Fibroblast of skin of right biceps (primary cell): ENCODE measurements around the gene LCE7A.

ENCODE experiments used
- DNase-seq: peaks from one replicate; pipeline ENCODE4 v3.0.0-alpha.2; 2013

LCE7A gene, protein sequence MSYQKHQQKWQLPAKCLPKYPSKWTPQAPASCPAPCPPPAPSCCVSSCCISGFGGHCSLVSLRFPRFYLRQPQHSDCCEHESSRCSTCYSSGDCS

DNA sequence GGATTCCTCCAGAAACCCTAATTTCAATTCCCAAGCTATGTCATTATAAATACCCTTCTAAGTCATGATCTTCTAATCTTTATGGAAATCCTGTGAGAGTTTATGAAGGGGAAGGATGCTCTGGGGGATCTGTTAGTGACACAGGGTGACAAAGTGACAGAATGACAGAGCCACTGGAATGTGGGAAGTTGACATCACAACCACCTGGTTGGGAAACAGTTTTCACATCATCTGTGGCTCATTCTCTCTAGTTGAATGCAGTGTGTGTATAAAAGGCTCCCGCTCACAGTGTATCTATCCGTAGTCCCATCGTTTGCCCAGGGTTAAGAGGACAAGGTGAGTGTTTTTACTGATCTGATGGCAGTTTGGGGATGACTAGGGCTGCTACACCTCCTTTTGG is at the start of gene LCE7A:
Gene LCE7A (plus strand): TSS at position 301 of the 400 bp plus-strand sequence. CDS start 702 bp downstream, outside the sequence.
- no peak for DNase-seq

DNA sequence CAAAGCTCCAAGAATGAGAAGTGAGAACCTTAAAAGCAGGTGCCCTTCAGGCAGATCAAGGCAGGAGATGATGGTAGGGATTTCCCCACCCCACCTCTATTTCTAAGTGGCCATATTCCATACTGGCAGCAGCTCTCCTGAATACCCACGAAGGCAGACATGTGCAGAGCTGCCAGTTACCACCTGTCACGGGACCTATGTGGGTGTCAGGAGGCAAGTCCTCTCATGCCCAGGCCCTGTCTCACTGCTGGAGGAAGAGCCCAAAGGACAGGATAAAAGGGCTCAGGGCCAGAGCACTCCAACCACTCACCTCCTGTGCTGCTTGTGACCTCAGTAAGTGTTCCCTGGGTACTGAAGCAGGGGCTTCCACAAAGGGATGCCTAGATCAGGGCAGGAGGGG is 48.7 kb upstream of the LCE7A start:
- no peak for DNase-seq

DNA sequence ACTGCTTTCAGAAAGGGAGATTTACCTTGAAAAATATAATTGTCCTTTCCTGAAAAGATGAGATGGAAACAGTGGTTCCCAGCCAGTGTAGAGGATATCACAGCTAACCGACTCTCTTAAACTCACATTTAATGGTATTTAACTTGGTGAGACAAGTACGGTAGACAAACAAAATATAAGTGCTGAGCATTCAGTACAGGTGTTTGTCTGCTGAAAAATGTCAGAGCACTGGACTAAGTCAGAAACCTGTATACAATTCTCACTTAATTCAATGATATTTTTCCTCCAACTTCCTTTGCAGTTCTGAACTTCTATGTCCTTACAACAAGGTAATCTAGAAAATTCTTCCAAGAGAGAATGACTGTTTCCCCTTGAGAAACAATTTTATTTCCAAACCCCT is 48.1 kb upstream of the LCE7A start, which contains the start of gene LCE1B:
Gene LCE1B (plus strand): TSS at position 301 of the 400 bp plus-strand sequence. CDS start 476 bp downstream, outside the sequence.
- no peak for DNase-seq

DNA sequence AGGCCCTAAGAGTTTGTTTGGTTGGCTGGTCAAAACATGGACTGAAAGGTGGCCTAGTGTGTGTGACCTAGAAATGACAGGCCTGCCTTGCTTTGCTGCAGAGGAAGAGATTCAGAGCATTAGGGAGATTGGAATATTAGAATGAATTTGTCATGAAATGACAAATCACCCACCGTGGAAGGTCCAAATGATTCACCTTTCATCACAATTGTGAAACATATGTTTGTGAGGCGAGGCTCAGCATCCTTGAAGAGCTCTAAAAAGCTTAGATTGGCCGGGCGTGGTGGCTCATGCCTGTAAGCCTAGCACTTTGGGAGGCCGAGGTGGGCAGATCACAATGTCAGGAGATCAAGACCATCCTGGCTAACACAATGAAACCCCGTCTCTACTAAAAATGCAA is 42.5 kb upstream of the LCE7A start:
- DNase-seq: no peak

DNA sequence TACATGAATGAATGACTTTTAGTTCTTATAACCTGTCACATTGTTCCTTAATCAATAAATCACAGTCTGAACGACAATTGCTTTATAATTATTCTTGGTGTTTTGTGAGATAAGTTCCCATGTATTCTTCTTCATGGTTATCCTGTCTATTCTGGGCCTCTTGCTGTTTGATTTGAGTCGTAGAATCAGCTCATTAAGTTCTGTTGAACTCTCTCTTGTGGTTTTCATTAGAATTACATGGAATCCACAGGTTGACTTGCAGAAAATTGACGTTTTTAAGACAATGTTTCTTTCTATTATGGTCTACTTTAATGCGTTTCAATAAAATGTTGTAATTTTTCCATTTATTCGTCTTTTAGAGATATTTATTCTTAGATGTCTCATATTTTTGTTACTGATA is 36.5 kb upstream of the LCE7A start:
- no peak for DNase-seq

DNA sequence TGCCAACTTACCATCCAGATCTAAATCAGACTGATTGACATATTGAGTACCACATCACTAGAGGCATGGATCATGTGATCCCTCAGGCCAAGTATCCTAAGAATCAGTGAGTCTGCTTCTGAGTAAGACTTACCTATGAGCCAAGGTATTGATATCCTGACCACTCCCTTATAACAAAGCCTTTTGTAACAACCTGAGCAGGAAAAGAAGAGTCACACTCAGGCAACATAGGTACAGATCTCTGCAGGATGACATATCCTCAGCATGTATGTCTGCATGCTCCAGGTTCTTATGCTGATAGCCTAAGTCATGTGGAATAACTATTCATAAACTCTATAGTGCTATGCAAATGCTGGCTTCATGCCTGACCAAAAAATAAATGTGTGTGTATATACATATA is 34.8 kb upstream of the LCE7A start:
- no peak for DNase-seq

DNA sequence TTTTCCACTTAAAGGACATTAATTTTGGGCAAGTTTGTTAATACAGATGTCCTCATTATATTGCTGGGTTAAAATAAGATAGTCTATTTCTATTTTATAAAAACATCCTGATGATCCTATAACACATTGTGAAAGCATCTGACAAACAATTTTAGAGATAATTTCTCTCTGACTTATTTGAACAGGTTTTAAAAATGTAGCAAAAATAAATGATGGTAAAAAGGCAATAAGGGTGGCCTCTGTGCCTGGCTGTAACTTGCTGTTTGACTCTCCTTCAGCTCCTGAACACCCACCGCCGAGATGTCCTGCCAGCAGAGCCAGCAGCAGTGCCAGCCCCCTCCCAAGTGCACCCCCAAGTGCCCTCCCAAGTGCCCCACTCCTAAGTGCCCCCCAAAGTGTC is 32.6 kb upstream of the LCE7A start, which contains the start of gene LCE1A:
Gene LCE1A (plus strand): TSS at position 301 of the 400 bp plus-strand sequence. CDS start 0 bp downstream, at position 301.
- no peak for DNase-seq

DNA sequence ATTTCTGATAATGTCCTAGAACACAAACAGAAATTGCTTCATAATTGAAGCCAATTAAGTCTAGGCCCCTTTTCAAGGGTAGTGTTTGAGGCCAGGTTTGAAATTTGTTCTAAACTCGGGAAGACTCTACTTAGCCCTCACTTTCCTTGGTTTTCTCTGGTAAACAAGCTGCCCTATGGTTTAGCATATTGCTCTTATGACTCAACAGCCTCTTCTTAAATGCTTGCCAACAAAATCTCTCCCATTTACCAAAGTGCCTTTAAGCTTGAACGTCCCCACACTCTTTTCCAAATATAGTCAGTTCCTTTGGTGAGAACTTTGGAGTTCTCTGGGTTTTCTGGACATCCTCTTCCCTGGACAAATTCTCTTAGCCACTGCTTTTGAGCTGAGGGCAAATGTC is 22.9 kb upstream of the LCE7A start:
- no peak for DNase-seq

DNA sequence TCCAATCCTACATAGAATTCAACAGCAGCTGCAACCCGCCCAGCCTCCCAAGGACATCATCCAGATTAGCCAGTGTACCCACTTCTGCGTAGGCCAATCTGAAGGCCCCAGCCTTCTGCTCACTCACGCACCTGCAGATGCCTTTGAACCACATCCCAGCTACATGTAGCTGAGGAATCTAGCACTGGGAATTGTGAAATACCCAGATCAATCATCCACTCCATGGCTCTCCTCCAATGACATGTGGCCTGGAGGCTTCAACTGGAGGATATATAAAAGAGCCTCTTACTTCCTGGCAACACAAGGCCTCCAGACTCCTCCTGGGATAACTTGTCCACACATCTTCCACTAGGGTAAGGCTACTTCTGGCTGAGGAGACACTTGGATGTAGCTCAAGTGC is 17.2 kb upstream of the LCE7A start, which contains the start of gene LCE6A:
Gene LCE6A (plus strand): TSS at position 301 of the 400 bp plus-strand sequence. CDS start 665 bp downstream, outside the sequence.
- DNase-seq: no peak

DNA sequence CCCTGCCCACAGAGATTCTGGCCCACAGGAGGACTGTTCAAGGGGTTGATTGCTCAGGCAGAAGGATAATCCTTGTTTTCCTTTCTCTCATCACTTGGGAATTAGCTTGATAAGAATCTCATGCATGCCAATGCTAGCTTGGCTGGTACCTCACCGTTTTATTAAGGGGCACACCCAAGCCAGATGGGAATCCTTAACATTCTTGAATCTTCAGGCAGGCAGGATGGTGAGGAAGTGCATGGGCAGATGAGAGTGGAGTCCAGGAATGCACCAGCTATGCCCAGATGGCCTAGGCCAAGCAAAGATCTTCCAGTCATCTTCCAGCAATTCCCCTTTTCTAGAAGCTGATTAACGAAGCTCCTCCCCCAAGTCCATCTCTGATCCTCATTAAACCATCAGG is 4.1 kb upstream of the LCE7A start:
- no peak for DNase-seq

DNA sequence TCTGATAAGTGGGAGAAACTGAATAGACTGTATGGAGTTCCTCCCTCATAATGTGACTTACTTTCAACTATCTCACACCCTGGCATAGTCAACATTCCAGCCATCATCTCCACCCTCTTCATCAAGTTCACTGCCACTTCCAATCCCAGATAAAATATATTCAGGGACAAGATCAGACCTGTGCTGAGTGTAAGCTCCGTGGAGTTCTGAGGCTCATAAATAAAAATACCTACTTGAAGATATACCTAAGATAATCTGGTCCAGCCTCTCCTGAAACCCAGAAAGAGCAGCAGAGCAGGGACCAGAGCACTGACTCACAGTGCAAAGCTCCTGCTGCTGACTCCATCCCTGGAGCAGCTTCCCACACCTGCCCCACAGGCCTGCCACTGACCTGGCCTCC is 1.7 kb upstream of the LCE7A start:
- DNase-seq: no peak

DNA sequence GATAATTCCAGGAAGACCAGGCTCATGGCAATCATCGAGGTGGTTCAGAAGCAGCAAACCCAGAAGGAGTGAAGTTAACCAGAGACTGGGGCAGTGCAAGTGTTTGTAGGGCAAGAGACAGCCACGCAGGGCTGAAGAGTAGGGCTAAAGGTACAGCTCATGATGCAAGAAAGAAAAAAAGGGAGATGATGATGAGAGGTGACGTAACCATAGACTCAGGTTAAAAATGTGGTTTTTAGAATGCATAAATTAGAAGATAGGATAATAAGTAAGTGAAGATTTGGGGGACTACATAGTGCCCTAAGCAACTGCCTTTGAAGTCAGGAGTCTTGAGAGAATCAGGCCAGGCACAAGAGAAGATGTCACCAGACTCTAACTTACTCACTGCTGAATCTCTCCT is 333 bp downstream of the LCE7A start:
- no peak for DNase-seq

DNA sequence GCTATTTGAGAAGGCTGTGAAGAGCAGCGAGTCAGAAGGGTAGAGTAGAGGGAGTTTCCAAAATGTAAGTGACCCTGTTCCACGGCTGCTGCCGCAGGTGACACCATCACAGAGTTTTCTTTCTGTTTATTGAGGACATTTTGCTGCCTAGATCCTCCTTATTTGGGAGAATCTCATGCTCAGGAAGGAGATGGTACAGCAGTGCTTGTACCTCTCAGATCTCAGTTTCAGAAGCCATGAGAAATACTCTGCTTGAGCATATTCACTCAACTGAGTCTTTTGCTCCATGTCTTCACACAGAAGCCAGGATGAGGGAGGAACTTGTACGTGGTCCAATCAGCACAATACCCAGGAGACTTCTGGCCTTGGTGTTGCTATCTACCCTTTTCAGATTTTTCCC is 1.6 kb downstream of the LCE7A start:
- no peak for DNase-seq

DNA sequence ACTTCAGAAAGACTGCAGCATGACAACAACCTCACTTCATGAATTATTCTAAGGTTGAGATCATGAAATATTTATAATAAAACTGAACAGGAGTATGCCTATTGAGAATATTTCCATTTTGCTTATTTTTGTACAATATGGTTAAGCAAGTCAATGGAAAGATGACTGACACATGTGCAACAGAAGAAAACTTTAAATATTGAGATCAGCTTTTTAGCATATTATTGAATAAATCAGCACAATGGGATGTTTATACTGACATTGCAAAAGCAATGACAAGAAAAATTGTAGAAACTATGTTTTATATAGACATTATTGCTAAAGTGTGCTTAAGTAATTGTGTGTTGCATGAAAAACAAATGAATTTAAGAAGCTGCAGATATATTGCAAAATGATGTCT is 4.6 kb downstream of the LCE7A start:
- DNase-seq: no peak

DNA sequence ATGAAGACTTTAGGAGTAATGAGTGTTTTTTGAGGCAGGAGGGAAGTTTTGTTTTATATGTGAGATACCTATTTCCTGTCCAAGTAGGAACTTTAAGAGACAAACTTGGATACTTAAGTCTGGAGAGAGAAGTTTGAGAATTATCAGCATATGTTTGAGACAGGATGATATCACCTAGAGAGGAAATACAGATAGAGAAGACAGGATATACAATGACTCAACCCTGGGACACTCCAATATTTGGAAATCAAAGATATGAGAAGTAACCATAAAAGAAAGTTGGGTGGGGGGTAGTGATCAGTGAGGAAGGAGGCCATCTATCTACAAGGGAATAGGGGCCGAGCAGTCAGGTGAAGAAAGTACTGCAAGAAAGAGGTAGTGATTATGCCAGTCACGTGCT is 6.5 kb downstream of the LCE7A start:
- DNase-seq: no peak

DNA sequence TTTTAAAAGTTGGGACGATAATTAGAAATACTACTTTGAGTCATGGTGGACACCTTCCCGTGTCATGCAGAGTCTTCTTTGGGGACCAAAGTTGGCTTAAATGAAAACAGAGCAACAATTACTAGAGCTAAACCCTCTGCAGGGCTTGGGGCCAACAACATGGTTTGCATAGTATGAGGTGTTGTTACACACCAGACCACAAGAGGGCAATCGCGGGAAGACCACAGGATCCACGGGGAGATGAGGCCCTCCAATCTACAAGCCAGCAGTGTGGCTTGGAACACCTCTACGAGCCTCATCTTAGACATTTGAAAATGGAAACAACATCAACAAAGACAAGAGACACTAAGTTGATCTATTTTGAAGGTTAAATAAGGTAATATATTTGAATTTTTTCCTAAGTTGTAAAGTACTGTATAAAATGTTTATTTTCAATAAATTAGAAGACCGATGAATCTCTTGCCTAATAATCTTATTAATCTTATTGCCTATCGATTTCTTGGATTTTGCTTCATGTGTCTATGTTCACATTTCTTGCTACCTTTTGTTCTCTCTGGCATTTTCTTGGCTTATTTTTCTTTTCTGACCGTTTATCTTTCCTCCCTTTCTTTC is 10.1 kb downstream of the LCE7A start:
- peak; percentile 60 for DNase-seq

DNA sequence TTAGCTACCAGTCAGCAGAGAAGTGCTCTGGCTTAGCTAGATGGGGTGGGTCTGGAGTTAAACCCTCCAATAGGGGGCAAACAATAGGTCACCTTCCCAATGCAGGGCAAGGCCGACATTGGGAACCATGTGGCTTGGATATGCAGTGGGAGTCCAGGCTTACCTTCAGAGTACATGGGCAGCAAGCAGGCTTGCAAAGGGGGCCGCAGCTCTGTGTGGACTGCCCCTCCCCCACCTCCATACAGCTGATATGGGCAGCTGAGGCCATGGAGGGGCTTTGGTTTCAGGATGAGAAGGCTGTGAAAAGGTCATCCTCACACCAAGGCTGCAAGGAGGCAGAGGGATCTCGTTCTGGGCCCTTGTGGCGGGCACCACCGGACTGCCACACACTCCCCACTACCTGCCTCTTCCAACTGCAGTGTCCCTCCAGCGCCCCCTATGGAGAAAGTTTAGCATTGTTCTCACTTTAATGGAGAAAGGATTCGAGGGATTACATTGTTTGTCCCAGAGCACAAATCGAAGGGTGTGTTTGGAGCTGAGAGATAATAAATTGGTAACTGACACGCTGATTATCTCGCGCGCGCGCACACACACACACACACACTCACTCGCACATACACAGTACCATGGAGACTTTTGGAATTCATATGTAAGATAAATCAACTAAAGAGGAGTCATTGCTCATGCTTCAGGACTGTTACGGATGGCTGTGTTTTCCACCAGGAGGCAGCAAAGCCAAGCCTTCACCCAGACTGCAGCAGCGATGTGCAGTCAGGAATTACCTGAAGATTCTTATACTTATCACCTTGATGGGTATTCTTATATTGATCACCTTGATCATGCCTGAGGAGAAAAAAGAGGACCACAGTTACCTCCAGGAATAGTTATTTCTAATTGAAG is 11.3 kb downstream of the LCE7A start:
- peak; percentile 22 for DNase-seq

DNA sequence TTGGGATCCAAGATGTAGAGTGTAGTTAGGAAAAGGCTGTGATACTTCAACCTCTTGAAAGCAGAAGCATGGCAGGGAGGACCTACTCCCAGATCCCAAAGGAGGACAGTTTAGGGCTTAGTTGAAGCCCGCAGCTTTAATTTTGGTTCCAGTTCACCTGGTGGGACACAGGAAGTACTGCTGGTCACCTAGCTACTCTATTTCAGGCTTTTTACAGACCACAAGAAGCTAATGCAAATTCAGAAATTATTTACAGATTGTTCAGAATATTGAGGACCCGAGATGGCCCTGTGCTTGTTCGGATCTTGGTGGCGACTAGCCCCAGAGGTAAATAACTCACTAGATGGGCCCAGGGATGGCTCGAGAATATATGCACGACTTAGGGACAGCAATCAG is 11.9 kb downstream of the LCE7A start:
- DNase-seq: no peak

DNA sequence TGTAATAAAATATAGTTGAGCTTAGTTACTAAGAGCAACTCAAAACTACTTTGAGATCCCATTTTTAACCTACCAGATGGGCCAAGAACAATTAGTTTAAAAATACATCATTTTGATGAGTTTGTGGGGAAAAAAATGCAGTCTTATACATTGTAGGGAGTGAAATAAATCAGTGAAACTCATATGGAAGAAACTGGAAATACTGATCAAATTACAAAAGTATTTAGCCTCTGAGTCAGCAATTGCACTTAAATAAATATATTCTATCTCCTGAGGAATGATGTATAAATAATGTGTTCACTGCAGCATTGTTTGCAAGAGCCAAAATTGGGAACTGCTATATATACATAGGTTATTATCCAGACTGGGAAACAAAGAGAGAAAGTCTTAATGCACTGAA is 13.7 kb downstream of the LCE7A start:
- peak; percentile 66 for DNase-seq

DNA sequence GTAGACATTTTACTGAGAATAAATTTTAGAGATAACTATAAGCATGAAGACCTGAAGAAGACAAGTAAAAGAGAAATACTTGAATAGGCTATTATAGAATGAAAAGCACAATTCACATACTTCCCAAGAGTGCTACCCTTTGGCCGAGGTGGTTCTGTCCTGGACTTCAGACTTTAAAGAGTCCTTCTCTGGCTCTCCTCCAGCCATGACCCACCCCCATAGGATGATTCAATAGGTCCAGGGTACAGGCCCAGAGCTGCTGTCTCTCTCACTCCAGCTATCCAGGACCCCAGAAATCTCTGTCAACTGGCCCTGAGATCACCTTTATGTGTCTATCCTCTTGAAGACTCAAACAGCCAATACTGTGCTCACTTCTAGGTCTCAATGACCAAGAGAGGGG is 17.0 kb downstream of the LCE7A start:
- DNase-seq: no peak

DNA sequence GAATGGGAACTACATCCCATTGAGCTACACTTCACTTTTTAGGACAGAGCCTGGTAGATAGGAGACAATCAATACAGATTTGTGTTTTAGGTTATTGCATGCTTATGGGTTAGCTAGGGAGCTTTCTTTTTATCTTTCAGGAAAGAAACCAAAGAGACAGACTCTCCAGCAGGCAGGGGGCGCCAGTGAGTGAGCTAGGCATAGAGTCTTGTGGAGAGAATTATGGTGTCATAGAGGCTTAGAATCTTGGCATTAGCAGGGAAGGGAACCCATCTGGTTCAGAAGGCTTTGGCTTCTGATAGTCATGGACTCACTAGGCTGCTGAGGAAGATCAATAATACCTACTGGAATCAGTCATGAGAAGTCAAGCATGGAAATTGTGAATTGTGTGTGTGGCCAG is 18.2 kb downstream of the LCE7A start, which contains the start of gene SMCP:
Gene SMCP (plus strand): TSS at position 281 of the 400 bp plus-strand sequence. CDS start 6,101 bp downstream, outside the sequence.
- DNase-seq: no peak

DNA sequence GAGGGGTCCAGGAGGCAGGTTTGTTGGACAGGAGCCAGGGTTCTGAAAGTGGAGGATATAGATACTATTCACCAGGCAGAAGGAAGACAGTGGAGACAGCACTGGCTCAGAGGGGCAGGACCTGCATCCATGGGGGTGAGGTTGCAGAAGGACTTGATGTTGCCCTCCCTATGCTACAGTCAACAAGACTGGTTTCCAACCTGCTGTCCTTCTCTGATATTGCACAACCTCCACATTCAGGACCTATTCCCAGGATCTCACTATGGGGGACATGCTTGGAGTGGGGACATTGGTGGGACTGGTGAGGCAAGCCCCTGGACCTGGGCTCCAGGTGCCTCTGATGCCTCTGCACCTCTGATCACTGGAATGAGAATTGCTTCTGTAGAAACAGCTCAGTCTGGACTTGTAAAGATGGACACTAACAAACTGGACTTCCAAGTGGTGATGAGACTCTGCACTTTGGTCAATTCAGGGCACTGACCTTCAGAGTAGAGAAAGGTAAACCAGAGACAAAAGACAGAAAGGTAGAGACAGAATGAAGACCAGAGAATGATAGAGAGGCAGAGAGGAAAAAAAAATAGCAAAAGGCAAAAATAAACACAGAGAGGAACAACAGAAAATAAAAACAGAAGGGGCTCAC is 19.9 kb downstream of the LCE7A start:
- DNase-seq: no peak

DNA sequence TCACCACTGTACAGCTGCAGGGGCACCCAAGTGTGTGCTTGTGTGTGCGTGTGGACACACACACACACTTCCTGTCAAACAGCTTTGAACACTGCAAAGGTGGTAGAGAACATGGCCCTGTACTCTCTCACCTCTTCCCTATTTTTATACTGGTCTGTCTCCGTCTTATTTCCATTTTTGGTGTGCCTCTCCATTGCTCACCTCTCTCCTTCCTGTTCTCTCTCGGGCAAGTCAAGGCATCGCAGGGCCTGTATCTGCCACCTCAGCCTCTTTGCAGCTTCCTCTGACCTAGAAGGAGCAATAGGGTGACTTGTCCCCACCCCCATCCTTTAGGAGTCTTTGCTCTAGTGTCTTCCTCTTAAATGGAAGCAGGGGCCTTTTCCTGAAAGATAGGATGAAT is 20.5 kb downstream of the LCE7A start:
- no peak for DNase-seq
